HG02610 (cell line): Measurements from ENCODE around the gene CRYBB2.
"Not testable (repeated sequence)": the region's sequence is repeated elsewhere in the genome, so short reads cannot be mapped to it uniquely, and the experiment has no call there.

ENCODE experiments used
- ATAC-seq: cut with Tn5 transposase; IDR thresholded peaks from one replicate; pipeline ENCODE4 v1.9.1; 2021; ENCODE audit warnings: mild to moderate bottlenecking, moderate library complexity; ENCODE audit not compliant: unreplicated experiment

Gene CRYBB2

DNA sequence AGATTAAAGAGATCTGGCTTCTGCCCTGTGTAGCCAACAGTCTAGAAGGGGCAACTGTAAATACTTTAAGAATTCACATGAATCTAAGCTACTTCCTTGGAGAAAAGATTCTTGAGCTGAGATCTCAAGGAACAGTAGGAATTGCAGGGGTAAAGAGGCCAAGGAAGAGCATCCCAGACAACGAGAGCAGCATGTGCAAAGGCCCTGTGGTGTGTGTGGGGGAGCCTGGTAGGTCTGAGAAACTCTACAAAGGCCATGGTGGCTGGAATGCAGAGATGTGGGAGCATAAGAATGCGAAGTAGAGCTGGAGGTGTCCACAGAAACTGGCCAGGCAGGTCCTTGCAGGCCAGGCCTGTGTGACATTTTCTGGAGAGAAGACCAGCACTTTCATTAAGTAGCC lies 11.3 kb downstream of the CRYBB2 start:
- ATAC-seq = not testable (repeated sequence)

DNA sequence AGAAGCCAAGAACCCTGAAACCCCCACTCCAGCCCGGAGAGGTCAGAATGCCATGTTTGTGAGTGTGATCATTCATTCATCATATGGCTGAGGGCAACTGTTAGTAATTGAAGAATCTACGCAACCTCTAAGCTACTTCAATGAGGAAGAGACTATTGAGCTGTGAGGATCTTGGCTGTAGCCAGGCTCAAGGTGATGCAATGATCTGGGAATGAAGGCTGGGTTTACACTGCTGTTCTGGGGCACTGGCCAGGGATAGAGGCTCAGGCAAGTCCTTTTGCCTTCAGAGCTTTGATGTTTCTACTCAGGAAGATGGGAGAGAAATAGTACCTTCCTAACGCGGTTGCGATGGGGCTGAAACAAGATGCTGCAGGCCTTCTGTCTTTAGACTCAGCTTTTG lies 12.9 kb downstream of the CRYBB2 start:
- ATAC-seq = no peak

DNA sequence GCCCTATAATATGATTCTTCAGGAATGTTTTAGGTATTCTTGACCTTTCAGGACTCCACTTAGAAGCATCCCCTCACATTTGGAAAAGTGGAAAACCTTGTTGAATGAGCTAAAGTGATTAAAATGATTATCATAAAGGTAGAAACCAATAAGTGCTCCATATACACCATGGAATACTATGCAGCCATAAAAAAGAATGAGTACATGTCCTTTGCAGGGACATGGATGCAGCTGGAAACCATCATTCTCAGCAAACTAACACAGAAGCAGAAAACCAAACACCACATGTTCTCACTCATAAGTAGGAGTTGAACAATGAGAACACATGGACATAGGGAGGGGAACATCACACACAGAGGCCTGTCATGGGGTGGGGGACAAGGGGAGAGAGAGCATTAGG lies 14.3 kb downstream of the CRYBB2 start:
- ATAC-seq = not testable (repeated sequence)

DNA sequence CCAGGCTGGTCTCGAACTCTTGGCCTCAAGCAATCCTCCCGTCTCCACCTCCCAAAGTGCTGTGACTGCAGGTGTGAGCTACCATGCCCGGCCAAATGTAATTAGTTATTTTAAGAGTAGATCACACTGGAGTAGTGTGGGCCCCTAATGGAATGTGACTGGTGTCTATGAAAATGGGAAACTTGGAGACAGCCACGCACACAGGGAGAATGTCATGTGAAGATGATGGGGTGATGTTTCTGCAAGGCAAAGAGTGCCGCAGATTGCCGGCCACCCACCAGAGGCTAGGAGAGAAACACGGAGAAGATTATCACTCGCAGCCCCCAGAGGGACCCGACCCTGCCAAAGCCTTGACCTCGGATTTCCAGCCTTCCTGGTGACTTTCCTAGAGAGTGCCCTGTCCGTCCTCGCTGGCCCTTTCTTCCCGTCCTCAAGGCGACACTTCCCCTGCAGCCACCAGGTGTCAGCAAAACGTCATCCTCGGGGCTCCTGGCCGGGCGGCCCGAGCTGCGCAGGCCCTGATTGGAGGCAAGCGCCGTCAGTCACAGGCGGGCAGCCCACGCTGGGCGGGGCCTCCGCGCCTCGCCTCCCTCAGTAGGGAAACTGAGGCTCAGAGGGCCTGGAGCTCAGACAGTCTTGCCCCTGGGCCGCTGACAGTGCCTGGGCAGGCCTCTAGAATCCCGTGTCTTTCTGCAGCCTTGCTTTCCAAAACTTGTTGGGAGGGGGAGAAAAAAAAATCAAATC lies 16.3 kb downstream of the CRYBB2 start:
- ATAC-seq = peak; percentile 51

DNA sequence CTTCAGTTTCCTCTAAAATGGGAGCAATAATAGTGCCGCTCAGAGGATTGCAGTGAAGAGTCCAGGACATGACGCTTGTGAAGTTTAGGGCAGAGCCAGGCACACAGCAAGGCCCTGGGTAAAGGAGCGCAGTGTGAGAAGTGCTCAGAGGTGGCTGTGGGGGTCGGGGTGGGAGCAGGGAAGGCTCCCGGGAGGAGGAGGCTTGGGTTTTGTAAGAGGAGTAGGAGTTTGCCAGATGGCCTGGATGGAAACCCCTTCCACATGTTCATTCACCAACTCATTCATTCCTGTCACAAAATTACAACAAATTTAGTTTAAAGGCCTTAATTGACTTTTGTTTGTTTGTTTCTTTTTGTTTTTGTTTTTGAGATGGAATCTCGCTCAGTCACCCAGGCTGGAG lies 17.0 kb downstream of the CRYBB2 start:
- ATAC-seq = no peak

DNA sequence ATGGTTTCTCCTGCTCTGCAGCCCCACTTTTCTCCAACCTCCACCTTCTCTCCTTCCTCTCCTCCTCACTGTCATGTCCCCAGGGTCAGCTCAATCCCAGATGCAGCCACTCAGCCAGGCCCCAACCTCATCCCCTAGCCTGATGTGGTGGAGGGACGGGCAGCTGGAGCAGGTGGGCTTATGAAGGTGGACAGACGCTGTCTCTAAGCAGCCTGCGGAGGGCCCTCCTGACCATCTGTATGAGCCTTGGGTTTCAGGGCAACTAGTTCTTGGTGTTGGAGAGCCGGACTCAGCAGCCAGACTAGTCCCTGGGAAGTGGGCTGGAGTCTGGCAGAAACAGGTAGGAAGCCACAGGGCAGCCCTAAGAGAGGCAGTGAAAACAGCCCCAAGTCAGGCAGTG lies 18.1 kb downstream of the CRYBB2 start:
- no peak for ATAC-seq

DNA sequence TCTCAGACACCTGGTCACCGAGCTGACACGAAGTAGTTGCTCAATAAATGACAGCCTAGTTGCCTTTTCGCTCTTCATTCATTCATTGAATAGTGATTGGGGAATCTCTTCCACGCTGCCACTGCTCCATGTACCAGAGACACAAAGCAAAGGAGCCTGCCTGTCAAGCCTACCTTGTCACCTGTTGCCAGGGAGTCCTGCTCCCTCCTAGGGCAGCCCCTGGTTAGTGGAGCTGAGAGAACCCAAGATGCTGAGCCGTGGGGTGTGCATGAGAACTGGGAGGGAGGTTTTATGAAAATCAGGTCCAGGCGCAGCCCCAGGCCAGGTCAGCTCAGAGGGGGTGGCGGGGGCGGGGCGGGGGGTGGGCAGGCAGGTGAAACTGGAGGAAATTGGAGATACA lies 18.6 kb downstream of the CRYBB2 start:
- ATAC-seq = not testable (repeated sequence)

DNA sequence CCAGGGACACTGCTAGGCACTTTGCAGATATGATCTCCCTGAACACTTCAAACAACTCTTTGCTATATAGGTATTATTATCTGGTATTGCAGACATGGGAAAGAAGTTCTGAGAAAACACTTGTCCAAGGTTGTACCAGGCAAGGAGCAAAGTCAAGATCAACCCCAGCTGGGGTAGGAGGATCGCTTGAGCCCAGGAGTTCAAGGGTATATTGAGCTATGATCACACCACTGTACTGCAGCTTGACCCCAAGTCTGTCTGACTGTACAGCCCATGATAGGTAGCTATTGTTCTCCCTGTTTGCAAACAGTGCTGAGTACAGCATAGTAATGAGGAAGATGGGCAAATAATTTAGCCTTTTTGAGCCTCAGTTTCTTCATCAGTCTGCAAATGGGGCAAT lies 35.7 kb downstream of the CRYBB2 start:
- ATAC-seq = not testable (repeated sequence)

DNA sequence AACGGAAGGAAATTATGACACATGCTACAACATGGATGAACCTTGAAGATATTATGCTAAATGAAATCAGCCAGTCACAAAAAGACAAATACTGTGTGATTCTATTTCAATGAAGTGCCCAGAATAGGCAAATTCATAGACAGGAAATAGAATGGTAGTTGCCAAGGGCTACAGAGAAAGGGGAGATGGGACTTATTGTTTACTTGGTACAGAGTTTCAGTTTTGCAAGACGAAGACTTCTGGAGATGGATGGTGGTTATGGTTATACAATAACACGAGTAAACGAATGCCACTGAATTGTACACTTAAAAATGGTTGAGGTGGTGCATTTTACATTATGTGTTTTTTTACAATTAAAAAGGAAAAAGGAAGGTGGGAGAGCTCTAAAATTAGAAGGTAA lies 48.1 kb downstream of the CRYBB2 start:
- not testable (repeated sequence) for ATAC-seq

DNA sequence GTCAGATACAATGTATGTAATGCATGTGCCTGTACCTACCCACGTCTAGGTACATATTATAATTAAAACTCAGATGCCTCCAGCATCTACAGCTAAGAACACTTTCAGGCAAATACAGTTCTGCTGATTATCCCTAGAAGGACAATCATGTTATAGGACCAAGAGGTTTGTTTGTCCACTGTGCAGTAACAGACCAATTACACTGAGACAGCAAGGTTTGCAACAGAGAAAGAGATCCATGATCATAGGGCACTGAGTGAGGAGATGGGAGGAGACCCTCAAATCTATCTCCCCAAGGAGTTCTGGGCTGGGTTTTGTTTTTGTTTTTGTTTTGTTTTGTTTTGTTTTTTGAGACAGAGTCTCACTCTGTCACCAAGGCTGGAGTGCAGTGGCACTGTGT lies 49.5 kb downstream of the CRYBB2 start:
- ATAC-seq = not testable (repeated sequence)

DNA sequence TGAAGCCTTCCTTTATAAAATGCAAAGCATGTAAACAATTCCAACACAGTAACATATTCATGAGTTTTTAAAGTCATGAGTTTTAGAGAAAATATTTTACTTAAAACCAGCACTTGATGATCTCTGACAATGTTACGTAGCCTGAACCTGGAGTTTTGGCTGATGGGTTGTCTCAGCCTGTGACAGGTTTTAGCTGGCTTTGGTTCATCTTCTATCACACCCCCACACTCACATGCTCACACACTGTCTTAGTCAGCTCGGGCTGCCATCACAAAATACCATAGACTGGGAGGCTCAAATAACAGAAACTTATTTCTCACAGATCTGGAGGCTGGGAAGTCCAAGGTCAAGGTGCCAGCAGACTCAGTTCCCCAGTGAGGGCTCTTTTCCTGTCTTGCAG lies 50.6 kb downstream of the CRYBB2 start:
- not testable (repeated sequence) for ATAC-seq

DNA sequence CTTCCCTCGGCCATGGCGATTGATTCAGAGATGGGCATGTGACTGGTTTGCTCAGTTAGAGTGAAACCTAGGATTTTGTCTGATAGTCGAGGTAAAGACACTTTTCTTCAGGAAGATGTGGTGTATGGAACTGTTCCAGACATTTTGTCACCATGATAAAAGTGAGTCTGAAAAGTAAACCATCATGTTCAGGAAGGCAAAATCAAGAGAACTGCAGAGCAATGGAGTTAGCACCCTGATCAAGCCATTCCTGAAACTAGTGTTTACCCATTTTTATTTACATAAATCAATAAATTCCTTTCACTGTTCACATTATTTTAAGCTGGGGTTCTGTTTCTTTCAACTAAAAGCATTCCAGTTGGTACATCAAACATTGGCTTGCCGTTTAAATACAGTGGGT lies 53.8 kb downstream of the CRYBB2 start:
- ATAC-seq = not testable (repeated sequence)

DNA sequence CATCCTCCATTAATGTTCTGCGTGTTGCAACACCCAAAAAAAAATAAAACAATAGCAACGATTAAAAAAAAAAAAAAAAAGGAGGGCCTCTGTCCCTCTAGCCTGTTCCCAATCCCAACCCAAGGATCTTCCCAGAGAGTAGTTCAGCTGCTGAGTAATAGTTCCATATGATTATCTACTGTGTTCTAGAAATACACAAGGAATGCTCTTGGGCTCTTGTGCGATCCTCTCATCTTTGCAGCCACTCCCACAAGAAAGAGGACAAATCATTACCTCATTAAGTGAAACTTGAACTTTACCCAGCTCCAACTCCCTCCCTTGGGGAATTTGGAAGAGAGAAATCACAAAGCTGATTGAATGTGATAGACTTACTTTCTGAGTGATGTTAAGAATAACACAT lies 54.5 kb downstream of the CRYBB2 start:
- not testable (repeated sequence) for ATAC-seq

DNA sequence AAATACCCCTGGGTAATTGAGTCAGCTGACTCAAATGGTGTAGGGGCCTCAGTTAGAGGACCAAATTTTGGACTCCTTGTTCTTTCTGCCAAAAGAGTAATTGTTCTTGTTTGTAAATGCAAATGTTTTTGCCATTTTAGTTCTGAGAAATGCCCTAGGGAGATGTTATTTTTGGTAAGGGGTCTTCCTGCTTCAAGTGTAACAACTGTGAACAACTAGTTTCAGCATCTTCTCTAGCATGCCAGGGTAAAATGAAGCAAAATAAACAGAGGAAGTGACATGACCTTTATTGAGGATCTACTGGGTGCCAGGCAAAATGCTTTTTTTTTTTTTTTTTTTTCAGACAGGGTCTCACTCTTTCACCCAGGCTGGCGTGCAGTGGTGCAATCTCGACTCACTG lies 60.7 kb downstream of the CRYBB2 start:
- ATAC-seq = not testable (repeated sequence)
